Type B pancreatic cell (in vitro differentiated cells): Measurements from ENCODE around the gene TPCN2. TPM values are rescaled to one million over a fixed set of nuclear protein-coding genes. Genes with fewer than 3 reads are reported as not detected.

Source experiments
- DNase-seq: peaks from one replicate; pipeline ENCODE4 v3.0.0; 2021; ENCODE audit warnings: mixed read lengths; ENCODE audit not compliant: unreplicated experiment; ENCODE audit errors: extremely low spot score
- H3K27ac Mint-ChIP-seq: 2 replicates; pipeline ENCODE4 v1.8.0; 2021; ENCODE audit warnings: mild to moderate bottlenecking, mixed read lengths
- H3K27me3 Mint-ChIP-seq: 2 replicates; pipeline ENCODE4 v1.8.0; 2021; ENCODE audit warnings: mixed read lengths
- H3K36me3 Mint-ChIP-seq: 2 replicates; pipeline ENCODE4 v1.8.0; 2021; ENCODE audit warnings: mixed read lengths
- H3K4me1 Mint-ChIP-seq: one replicate; pipeline ENCODE4 v1.8.0; 2021; ENCODE audit warnings: mixed read lengths; ENCODE audit not compliant: unreplicated experiment
- H3K4me3 Mint-ChIP-seq: 2 replicates; pipeline ENCODE4 v1.8.0; 2021; ENCODE audit warnings: mild to moderate bottlenecking, mixed read lengths
- H3K9me3 Mint-ChIP-seq: 2 replicates; pipeline ENCODE4 v1.8.0; 2021; ENCODE audit warnings: mixed read lengths
- CTCF ChIP-seq: fragments of 200-600 bp; sonication (generic); conservative IDR thresholded peaks from 2 replicates; pipeline ENCODE4 v1.5.0; 2021; ENCODE audit warnings: antibody characterized with exemption, mild to moderate bottlenecking
- total RNA-seq: library from RNA; stranded (reverse); gene quantifications from 2 replicates; pipeline ENCODE4 v1.2.1, GENCODE V29; 2021; ENCODE audit warnings: low replicate concordance

Gene TPCN2
- total RNA-seq, 1 donor from 2014 or later = 19.5 TPM

- Mint-ChIP-seq H3K36me3 (no peaks in the 10 kb centered on the region), H3K4me1 (no peaks in the 10 kb centered on the region), H3K27ac (no peak overlapping the region), H3K27me3 (no peaks in the 10 kb centered on the region), H3K9me3 (no peaks in the 10 kb centered on the region), H3K4me3 (no peak overlapping the region)
- no peak for TF ChIP-seq CTCF
- DNase-seq = no peak
These were observed 9.1 kb downstream of the TPCN2 start for GRCh38 chr11:69057801-69058200.

- TF ChIP-seq CTCF = no peak
- H3K9me3 Mint-ChIP-seq = no peaks in the 10 kb centered on the region
These were observed 10.0 kb downstream of the TPCN2 start for GRCh38 chr11:69058511-69059270.

GRCh38 chr11:69059429-69059828 lies 10.7 kb downstream of the TPCN2 start:
- H3K4me1 Mint-ChIP-seq = no peaks in the 10 kb centered on the region
- no peaks in the 10 kb centered on the region for H3K36me3 Mint-ChIP-seq
- no peaks in the 10 kb centered on the region for H3K9me3 Mint-ChIP-seq
- no peak overlapping the region for H3K27ac Mint-ChIP-seq
- DNase-seq = no peak
- no peaks in the 10 kb centered on the region for H3K27me3 Mint-ChIP-seq
- TF ChIP-seq CTCF = no peak
- no peak overlapping the region for H3K4me3 Mint-ChIP-seq

More at GRCh38 chr11:69058511-69059270, 10.0 kb downstream of the TPCN2 start:
- Mint-ChIP-seq H3K27me3 (no peaks in the 10 kb centered on the region), H3K4me1 (no peaks in the 10 kb centered on the region), H3K27ac (no peak overlapping the region), H3K36me3 (no peaks in the 10 kb centered on the region), H3K4me3 (no peak overlapping the region)
- no peak for DNase-seq

- Mint-ChIP-seq H3K27ac (no peak overlapping the region), H3K9me3 (no peaks in the 10 kb centered on the region)
These were observed 11.3 kb downstream of the TPCN2 start for GRCh38 chr11:69059985-69060384.

GRCh38 chr11:69060806-69061712 lies 12.3 kb downstream of the TPCN2 start:
- no peak overlapping the region for H3K4me3 Mint-ChIP-seq

More at GRCh38 chr11:69059985-69060384, 11.3 kb downstream of the TPCN2 start:
- Mint-ChIP-seq H3K4me3 (no peak overlapping the region), H3K36me3 (no peaks in the 10 kb centered on the region), H3K27me3 (no peaks in the 10 kb centered on the region), H3K4me1 (no peaks in the 10 kb centered on the region)
- DNase-seq = no peak
- TF ChIP-seq CTCF = no peak

More at GRCh38 chr11:69060806-69061712, 12.3 kb downstream of the TPCN2 start:
- Mint-ChIP-seq H3K4me1 (no peaks in the 10 kb centered on the region), H3K36me3 (no peaks in the 10 kb centered on the region), H3K27me3 (no peaks in the 10 kb centered on the region), H3K9me3 (no peaks in the 10 kb centered on the region), H3K27ac (peak overlapping the region; percentile 62)
- no peak for TF ChIP-seq CTCF
- no peak for DNase-seq
